ENCODE data around the gene BATF3.

DNA sequence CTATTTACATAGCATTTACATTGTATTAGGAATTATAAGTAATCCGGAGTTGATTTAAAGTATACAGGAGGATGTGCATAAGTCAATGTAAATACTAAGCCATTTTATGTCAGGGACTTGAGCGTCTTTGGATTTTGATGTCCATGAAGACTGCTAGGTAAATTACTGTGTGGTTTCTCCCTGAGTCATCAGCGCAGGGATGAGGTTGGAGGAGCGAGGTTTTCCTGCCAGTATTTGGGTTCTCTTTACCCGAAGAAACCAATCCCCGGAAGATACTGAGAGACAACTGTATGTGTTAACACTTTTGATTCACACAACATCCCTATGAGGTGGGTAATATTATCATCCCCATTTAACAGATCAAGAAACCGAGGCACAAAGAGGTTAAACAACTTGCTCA, 29.3 kb downstream of the BATF3 start:
- TF ChIP-seq POLR2AphosphoS5 (IDR thresholded peaks at IDR 0.05) (no peak), POLR2A (IDR thresholded peaks at IDR 0.05) (no peak)
- TF ChIP-seq, protein P1, sequence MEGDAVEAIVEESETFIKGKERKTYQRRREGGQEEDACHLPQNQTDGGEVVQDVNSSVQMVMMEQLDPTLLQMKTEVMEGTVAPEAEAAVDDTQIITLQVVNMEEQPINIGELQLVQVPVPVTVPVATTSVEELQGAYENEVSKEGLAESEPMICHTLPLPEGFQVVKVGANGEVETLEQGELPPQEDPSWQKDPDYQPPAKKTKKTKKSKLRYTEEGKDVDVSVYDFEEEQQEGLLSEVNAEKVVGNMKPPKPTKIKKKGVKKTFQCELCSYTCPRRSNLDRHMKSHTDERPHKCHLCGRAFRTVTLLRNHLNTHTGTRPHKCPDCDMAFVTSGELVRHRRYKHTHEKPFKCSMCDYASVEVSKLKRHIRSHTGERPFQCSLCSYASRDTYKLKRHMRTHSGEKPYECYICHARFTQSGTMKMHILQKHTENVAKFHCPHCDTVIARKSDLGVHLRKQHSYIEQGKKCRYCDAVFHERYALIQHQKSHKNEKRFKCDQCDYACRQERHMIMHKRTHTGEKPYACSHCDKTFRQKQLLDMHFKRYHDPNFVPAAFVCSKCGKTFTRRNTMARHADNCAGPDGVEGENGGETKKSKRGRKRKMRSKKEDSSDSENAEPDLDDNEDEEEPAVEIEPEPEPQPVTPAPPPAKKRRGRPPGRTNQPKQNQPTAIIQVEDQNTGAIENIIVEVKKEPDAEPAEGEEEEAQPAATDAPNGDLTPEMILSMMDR (IDR thresholded peaks at IDR 0.05 in 8 of 11, conservative IDR thresholded peaks at IDR 0.05 in 3 of 11): no peak

Measured in spleen (tissue), 7 donors.